Large intestine (tissue), 3 donors: ENCODE results near the gene HSD11B2. TPM values are rescaled to one million over a fixed set of nuclear protein-coding genes. Genes with fewer than 3 reads are reported as not detected.

ENCODE experiments used
- DNase-seq, 2 donors: peaks; one replicate each; pipeline versions ENCODE4 v3.0.0 to v3.0.0-alpha.2; 2013
- H3K27ac ChIP-seq: one replicate; pipeline ENCODE4 v1.5.1; 2013; ENCODE audit warnings: low read length
- H3K27me3 ChIP-seq: 2 replicates; pipeline ENCODE4 v1.6.1; 2013; ENCODE audit warnings: low read length; ENCODE audit not compliant: control insufficient read depth, insufficient read depth
- H3K36me3 ChIP-seq: 2 replicates; pipeline ENCODE4 v1.6.1; 2013; ENCODE audit warnings: low read length; ENCODE audit not compliant: control insufficient read depth, insufficient read depth
- H3K4me1 ChIP-seq: one replicate; pipeline ENCODE4 v1.6.1; 2013; ENCODE audit warnings: low read length; ENCODE audit not compliant: control insufficient read depth, insufficient read depth
- H3K4me3 ChIP-seq: one replicate; pipeline ENCODE4 v1.5.1; 2013; ENCODE audit warnings: low read length
- H3K9me3 ChIP-seq: one replicate; pipeline ENCODE4 v1.6.1; 2013; ENCODE audit warnings: mild to moderate bottlenecking, low read depth, low read length, moderate library complexity; ENCODE audit not compliant: control insufficient read depth
- WGBS: methylation state at CpG from one replicate; pipeline ENCODE4 v1.1.5; 2013; ENCODE audit warnings: low lambda C conversion rate; ENCODE audit not compliant: insufficient coverage; 5-methylcytosine and 5-hydroxymethylcytosine counted together
- polyA plus RNA-seq: library from polyadenylated mRNA; unstranded; fragments of 120-200 nt; gene quantifications from one replicate; pipeline ENCODE4 v1.2.1, GENCODE V29; 2013

The HSD11B2 gene
- polyA plus RNA-seq, 1 donor, result 5.8 TPM

DNA sequence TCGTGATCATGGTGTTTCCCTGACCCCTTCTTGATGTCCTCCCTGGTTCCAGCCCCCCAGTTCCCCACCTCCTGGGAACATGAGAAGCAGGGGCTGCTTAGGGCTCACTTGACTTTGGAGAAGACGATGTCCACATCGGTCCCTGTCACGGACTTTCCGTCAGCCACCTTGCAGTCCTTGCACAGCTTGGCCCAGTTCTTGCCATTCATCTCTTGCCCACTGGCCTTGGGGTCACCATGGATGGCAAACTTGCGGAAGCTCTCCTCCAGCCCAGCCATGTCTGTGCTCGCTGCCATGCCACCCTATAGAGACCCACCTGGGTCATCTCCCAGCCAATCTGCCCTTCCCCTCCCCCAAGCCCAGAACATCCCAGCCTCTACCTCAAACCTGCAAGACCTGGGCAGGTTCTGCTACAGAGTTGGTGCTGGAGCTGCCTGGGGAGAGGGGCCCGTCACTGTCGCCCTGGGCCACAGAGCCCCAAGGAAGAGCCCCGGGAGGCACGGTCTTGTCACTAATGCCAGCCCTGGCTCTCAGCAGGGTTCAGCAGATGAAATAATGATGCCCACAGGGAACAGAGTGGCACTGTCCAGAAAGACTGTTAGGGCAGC is 40.0 kb upstream of the HSD11B2 start:
- H3K9me3 ChIP-seq, result no peaks in the 10 kb centered on the region
- no peak for DNase-seq
- peaks cover 6% of the 10 kb centered on the region for H3K36me3 ChIP-seq
- H3K27ac ChIP-seq, result no peak overlapping the region
- WGBS, result 100% methylated on average over 1 of the region's 11 CpGs
- H3K4me3 ChIP-seq, result no peak overlapping the region
- peaks cover 11% of the 10 kb centered on the region for H3K27me3 ChIP-seq
- H3K4me1 ChIP-seq, result peaks cover 35% of the 10 kb centered on the region

DNA sequence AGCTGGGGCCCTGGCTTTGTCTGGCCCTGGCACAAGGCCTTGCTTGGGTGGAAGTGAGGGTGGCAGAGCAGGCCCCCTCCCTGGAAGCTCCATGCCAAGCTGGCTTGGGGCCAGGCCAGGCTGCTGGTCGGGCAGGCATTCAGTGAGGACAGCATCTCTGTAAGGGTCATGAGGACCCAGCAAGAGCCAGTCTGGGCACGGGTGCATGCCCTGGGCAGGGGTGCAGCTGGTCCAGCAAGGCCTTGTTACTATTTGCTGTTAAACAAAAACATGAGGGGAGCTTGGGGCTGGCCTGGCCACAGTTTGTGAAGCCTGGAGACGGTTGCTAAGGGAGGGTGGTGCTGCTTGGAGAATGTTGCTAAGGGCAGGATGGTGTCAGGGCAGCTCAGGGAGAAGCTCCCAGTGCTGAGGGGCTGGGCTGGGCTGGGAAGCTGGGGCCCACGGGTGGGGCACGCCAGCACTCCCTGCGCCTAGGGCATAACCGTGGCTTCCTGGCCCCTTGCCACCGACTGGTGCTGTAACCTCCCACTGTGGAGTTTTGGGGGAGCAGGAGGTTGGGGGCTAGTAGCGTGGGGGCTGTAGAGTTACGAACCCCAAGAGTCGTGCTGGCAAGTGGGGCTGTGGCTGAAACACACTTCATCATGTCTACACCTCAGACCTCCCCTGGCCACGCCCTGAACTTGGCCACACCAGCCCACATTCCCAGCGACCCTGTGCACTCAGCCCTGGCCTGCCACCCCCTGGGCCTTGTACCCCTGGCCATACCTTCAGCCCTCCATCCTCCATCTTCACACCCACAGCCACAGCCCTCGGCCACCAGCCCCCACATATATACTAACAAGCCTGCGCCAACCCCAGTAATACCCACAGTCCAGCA is 39.3 kb upstream of the HSD11B2 start:
- Histone ChIP-seq H3K4me3 (peak overlapping the region; percentile 7), H3K36me3 (peaks cover 6% of the 10 kb centered on the region), H3K4me1 (peaks cover 42% of the 10 kb centered on the region), H3K27me3 (peaks cover 11% of the 10 kb centered on the region), H3K27ac (peak overlapping the region; percentile 22), H3K9me3 (no peaks in the 10 kb centered on the region)
- DNase-seq, result peak in 1 of 2 donors; percentile 29
- WGBS, result no CpG with 5 or more reads among the region's 15 CpGs

DNA sequence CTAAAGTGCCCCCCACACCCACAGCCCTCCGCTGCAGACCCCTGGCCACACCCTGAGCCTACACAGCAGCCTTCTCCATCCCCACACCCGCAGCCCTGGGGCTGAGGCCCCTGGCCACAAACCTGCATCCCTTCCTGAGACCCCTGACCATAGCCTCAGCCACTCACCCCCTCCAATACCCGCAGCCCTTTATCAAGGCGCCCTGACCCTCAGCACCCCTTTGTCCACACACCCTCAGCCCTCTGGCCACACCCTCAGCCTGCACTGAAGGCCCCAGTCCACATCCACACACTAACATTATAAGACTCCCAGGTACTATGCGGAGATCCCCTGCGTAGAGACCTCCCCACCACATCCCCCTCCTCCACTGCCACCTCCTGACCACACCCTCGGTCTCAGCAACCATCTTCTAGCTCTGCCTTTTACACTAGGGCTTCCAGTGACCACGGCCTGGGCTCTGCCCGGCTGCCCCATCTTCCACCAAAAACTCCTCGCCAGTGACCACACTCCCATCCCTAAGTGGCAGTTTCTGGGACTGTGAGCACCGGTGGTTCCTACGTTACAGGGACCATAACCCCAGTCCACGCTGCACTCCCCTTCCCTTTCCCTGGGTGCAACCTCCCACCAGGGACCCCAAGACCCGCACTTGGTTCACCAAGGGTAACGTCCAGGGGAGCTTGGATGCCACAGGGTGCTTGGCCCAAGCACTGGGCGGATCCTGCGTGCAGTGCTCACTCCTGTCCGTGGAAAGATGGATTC is 38.4 kb upstream of the HSD11B2 start:
- H3K4me3 ChIP-seq, result peak overlapping the region; percentile 52
- H3K27ac ChIP-seq, result peak overlapping the region; percentile 39
- H3K9me3 ChIP-seq, result no peaks in the 10 kb centered on the region
- peaks cover 50% of the 10 kb centered on the region for H3K4me1 ChIP-seq
- H3K27me3 ChIP-seq, result peaks cover 11% of the 10 kb centered on the region
- no CpG with 5 or more reads among the region's 18 CpGs for WGBS
- DNase-seq, result peak in 1 of 2 donors; percentile 14
- peaks cover 6% of the 10 kb centered on the region for H3K36me3 ChIP-seq

DNA sequence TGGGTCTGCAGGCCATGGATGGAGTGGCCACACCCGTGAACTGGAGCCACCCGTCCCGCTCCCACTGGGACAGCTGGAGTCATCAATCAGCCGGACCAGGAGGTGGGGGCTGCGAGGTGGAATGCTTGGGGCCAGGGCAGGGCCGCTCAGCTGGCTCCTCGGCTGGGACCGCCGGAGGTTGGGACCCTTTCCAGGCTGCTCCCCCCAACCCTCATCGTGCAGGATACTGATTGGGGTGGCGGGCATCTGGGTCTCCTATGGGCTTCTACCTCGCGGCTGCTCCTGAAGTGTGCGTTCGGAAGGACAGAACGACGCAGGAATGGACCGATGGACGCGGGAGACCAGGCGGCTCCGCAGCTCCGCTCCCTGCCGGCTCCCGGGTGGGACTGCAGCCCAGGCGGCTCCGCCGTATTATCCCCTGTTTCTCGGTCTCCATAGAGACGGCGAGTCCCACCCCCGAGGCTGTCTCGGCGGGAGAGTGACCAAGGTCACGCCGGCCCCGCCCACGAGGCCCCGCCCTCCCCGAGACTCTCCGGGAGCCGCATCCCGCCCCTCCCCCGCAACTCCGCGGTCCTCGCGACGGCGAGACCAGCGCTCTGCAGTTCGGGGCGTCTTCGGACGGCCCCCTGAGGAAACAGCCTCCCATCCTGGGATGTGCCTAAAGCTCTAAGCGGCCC is 37.7 kb upstream of the HSD11B2 start, which contains the start of gene TPPP3:
Gene TPPP3 (minus strand): TSS at position 388 of the 677 bp plus-strand sequence. CDS start 2,387 bp downstream, outside the sequence.
- Histone ChIP-seq H3K36me3 (peaks cover 6% of the 10 kb centered on the region), H3K9me3 (no peaks in the 10 kb centered on the region), H3K27ac (peak within 1 kb of the TSS; percentile 44), H3K4me1 (peaks cover 52% of the 10 kb centered on the region), H3K4me3 (peak within 1 kb of the TSS; percentile 52), H3K27me3 (peaks cover 11% of the 10 kb centered on the region)
- WGBS, result no CpG with 5 or more reads among the region's 56 CpGs
- DNase-seq, result peak; percentile 84 to 87

DNA sequence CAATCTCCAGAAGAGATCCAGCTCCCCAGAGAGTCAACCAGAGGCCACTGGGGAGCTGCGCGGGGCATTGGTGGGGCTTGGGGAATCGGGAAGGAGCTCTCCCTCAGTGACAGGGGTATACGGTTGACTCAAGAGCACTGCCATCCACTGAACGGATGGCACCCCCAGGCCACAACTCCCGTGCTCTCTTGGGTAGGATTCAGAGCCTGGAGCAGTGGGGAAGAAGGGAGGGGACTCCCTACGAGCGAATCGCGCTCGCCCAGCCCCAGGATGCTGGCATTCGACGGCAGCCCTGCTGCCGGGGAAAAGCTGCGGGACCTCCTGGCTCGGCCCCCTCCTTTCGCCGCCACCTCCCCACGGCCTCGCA is 37.1 kb upstream of the HSD11B2 start:
- Histone ChIP-seq H3K9me3 (no peaks in the 10 kb centered on the region), H3K27ac (peak overlapping the region; percentile 44), H3K36me3 (peaks cover 6% of the 10 kb centered on the region), H3K4me3 (peak overlapping the region; percentile 52), H3K4me1 (peaks cover 52% of the 10 kb centered on the region), H3K27me3 (peaks cover 11% of the 10 kb centered on the region)
- no peak for DNase-seq
- no CpG with 5 or more reads among the region's 20 CpGs for WGBS

DNA sequence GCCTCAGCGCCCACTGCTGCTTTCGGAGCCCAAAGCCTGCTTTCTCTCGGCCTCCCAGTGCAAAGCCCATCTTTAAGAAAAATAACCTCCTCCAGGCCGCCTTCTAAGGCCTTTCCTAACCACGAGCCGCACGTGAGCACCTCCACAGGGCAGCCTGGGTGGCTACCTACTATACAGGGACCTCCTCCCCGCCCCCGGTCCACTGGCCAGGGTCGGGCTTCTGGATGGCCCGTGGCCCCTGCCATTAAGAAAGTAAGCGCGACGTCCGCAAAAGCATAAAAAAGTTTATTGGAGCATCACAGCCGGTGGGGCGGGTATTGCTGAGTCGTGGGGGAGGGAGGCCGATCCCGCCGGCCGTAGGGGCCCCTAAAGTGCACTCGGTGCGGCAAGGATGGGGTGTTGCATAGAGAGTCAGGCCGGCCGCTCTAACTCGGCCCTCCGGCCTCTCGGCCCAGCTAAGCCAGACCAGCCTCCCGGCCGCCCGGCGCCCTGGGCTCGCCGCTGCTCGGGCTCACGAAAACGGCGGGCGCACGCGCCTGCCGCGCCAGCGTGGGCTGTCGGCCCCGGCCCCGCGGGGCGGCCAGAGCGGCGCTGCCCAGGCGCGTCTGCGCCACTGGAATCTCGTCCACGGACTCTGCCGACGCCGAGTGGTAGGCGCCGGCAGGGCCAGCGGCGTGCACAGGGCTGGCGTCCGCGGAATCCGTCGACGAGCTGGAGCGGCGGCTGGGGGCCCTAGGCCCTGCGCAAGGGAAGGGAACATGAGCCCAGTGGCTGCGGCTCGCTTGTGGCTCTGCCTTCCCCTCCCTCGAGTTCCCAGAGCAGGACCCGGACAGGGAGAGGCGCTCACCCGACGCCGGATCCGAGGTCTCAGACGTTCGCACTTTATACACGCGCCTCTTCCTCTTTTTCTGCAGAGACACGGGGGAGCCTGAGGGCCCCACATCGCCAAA is 36.5 kb upstream of the HSD11B2 start:
- peak in 1 of 2 donors; percentile 14 for DNase-seq
- Histone ChIP-seq H3K4me1 (peaks cover 56% of the 10 kb centered on the region), H3K27me3 (peaks cover 11% of the 10 kb centered on the region), H3K36me3 (peaks cover 3% of the 10 kb centered on the region), H3K27ac (peak overlapping the region; percentile 44), H3K9me3 (peaks cover 4% of the 10 kb centered on the region), H3K4me3 (peak overlapping the region; percentile 52)
- WGBS, result no CpG with 5 or more reads among the region's 88 CpGs

DNA sequence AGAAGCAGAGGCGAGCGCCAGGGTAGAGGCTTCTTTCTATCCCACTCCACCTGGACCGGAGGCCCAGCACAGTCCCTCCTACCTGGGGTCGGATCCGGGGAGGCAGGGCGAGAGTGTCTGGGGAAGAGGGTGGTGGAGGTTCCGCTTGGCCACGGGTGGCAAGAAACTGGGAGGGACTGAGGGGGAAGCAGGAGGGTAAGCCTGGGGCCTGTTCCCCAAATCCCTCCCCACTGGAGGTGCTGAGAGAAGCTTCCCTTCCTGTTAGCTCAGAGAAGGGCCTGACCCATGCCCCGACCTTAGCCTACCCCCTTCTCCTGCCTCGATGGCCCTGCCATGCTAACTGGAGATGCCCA is 35.8 kb upstream of the HSD11B2 start:
- no peak overlapping the region for H3K27ac ChIP-seq
- H3K36me3 ChIP-seq, result peaks cover 3% of the 10 kb centered on the region
- H3K9me3 ChIP-seq, result peaks cover 4% of the 10 kb centered on the region
- WGBS, result no CpG with 5 or more reads among the region's 10 CpGs
- H3K27me3 ChIP-seq, result peaks cover 11% of the 10 kb centered on the region
- peaks cover 59% of the 10 kb centered on the region for H3K4me1 ChIP-seq
- H3K4me3 ChIP-seq, result no peak overlapping the region
- DNase-seq, result no peak

DNA sequence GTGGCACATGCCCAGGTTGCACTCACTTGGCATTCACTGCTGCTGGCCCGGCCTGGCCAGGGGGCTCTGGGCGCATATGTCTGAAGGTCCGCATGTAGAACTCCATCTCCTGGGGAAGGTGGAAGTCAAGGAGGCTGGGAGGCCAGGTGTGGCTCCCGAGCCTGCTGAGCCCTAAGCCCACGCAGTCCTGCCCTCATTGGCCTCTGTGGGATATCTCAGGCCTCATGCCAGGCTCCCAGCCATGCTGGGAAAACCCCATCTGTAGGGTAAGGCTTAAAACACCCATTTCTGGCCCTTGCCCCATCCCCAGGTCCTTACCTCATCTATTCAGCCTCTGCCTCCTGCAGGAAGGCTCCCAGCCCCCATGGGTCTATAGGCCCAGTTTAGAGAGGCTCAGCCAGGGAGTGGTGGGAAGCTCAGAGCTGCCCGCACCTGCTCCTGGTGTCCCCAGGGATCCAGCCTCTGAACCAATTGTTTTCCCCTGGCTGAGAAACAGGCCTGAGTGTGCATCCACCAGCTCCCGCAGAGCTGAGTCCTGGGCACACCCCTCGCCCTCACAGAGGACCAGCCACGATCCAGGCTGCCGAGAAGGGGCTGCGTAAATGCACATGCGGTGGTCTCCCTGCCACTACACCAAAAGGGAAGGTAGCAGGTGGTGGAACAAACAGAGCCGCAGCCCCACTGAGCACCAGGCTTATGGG is 35.3 kb upstream of the HSD11B2 start:
- Histone ChIP-seq H3K9me3 (peaks cover 4% of the 10 kb centered on the region), H3K4me1 (peaks cover 59% of the 10 kb centered on the region), H3K27ac (peak overlapping the region; percentile 7), H3K36me3 (peaks cover 3% of the 10 kb centered on the region), H3K4me3 (no peak overlapping the region), H3K27me3 (peaks cover 11% of the 10 kb centered on the region)
- DNase-seq, result peak in 1 of 2 donors; percentile 30
- 80% methylated on average over 1 of the region's 13 CpGs for WGBS
